OCI-LY3 (cell line): ENCODE measurements around the gene SLC16A8.

Experiments
- H2AFZ ChIP-seq: fragments of 200-600, 300-600 bp; shearing (Covaris generic); 2 replicates; pipeline ENCODE4 v1.6.0; 2014; ENCODE audit warnings: antibody characterized with exemption, low read depth, low read length
- H3K27ac ChIP-seq: fragments of 200-600, 300-600 bp; sonication (generic); 2 replicates; pipeline ENCODE4 v1.5.1; 2014; ENCODE audit warnings: mild to moderate bottlenecking, low read length, moderate library complexity, mixed read lengths
- H3K27me3 ChIP-seq: fragments of 200-600, 300-600 bp; sonication (generic); 2 replicates; pipeline ENCODE4 v1.6.1; 2014; ENCODE audit warnings: low read depth, low read length, mixed read lengths
- H3K36me3 ChIP-seq: fragments of 200-600, 300-600 bp; sonication (generic); replicated peaks from 2 replicates; pipeline ENCODE3; 2014; ENCODE audit warnings: low read depth, low read length, mixed read lengths
- H3K4me1 ChIP-seq: fragments of 300-600, 200-600 bp; sonication (generic); 2 replicates; pipeline ENCODE4 v1.6.1; 2014; ENCODE audit warnings: low read length, mixed read lengths
- H3K4me2 ChIP-seq: fragments of 200-600, 300-600 bp; sonication (generic); 2 replicates; pipeline ENCODE4 v1.6.1; 2014; ENCODE audit warnings: low read length, mixed read lengths
- H3K4me3 ChIP-seq: fragments of 300-600, 200-600 bp; sonication (generic); 2 replicates; pipeline ENCODE4 v1.5.1; 2014; ENCODE audit warnings: antibody characterized with exemption, mild to moderate bottlenecking, low read length, moderate library complexity
- H3K79me2 ChIP-seq: fragments of 300-600, 200-600 bp; shearing (Covaris generic); 2 replicates; pipeline ENCODE4 v1.6.1; 2014; ENCODE audit warnings: mild to moderate bottlenecking, low read length, mixed read lengths
- H3K9ac ChIP-seq: fragments of 300-600, 200-600 bp; shearing (Covaris generic); 2 replicates; pipeline ENCODE4 v1.6.0; 2014; ENCODE audit warnings: mild to moderate bottlenecking, low read length, moderate library complexity
- H3K9me3 ChIP-seq: fragments of 200-600, 300-600 bp; shearing (Covaris generic); 2 replicates; pipeline ENCODE4 v1.6.1; 2014; ENCODE audit warnings: low read length, mixed read lengths; ENCODE audit not compliant: insufficient read depth
- H4K20me1 ChIP-seq: fragments of 200-600, 300-600 bp; sonication (generic); 2 replicates; pipeline ENCODE4 v1.6.1; 2016; ENCODE audit warnings: low read length, mixed read lengths; ENCODE audit not compliant: insufficient read depth
- EZH2phosphoT487 ChIP-seq: fragments of 200-600 bp; shearing (Covaris generic); IDR thresholded peaks from 2 replicates; pipeline ENCODE4 v1.6.1; 2018; ENCODE audit warnings: antibody characterized with exemption, mixed run types, low read depth
- TF ChIP-seq, protein P1 (sequence below): fragments of 200-600, 300-600 bp; sonication (generic); IDR thresholded peaks from 2 replicates; pipeline ENCODE4 v1.5.1; 2014; ENCODE audit warnings: antibody characterized with exemption, low read length, low read depth

The SLC16A8 gene

DNA sequence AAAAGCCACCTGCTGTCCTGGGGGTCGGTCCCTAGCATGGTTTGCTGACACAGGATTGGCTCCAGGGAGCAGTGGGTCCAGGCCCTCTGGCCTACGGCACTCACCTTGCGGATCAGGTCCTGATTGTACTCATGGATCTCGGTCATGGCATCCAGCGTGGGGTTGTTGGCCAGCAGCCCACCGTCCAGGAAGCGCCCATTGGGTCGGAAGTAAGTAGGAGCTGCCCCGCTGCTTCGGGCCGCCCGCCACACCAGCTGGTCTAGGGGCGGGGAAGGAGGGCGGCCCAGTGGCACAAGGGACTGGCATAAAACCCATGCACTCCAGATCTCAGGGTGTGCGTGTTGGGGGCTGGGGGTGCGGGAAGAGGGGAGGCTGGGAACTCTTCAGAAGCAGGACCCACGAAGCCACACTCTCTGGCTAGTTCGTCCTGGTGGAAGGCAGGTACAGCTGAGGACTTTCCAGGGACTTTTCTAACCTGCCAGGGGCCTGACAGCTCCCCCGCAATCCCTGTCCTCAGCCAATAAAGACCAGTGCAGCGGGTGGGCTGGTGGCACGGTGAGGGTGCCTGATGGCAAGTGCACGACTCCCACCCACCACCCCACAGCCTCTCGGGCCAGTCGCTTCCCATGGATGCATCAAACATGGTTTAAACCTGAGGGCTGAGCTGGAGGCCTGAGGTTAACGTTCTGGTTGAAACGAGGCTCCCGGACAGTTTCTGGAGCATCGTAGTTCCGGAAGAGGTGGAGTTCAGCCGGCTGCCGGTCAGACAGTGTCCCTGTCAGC lies 31.6 kb upstream of the SLC16A8 start:
- Histone ChIP-seq H3K9me3 (no peaks in the 10 kb centered on the region), H3K9ac (no peak overlapping the region), H2AFZ (no peak overlapping the region), H3K27me3 (no peaks in the 10 kb centered on the region), H3K27ac (no peak overlapping the region), H3K4me1 (no peaks in the 10 kb centered on the region), H3K79me2 (no peaks in the 10 kb centered on the region), H3K4me3 (no peak overlapping the region), H4K20me1 (no peaks in the 10 kb centered on the region), H3K36me3 (no peaks in the 10 kb centered on the region), H3K4me2 (no peak overlapping the region)
- TF ChIP-seq, protein P1, sequence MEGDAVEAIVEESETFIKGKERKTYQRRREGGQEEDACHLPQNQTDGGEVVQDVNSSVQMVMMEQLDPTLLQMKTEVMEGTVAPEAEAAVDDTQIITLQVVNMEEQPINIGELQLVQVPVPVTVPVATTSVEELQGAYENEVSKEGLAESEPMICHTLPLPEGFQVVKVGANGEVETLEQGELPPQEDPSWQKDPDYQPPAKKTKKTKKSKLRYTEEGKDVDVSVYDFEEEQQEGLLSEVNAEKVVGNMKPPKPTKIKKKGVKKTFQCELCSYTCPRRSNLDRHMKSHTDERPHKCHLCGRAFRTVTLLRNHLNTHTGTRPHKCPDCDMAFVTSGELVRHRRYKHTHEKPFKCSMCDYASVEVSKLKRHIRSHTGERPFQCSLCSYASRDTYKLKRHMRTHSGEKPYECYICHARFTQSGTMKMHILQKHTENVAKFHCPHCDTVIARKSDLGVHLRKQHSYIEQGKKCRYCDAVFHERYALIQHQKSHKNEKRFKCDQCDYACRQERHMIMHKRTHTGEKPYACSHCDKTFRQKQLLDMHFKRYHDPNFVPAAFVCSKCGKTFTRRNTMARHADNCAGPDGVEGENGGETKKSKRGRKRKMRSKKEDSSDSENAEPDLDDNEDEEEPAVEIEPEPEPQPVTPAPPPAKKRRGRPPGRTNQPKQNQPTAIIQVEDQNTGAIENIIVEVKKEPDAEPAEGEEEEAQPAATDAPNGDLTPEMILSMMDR = no peak
- TF ChIP-seq EZH2phosphoT487 = no peak

GRCh38 chr22:38114484-38115398 lies 30.8 kb upstream of the SLC16A8 start:
- Histone ChIP-seq H3K4me2 (no peak overlapping the region), H3K4me1 (no peaks in the 10 kb centered on the region), H3K9ac (no peak overlapping the region), H3K79me2 (no peaks in the 10 kb centered on the region), H3K27me3 (no peaks in the 10 kb centered on the region), H3K9me3 (no peaks in the 10 kb centered on the region), H2AFZ (no peak overlapping the region), H3K27ac (no peak overlapping the region), H3K36me3 (no peaks in the 10 kb centered on the region), H4K20me1 (no peaks in the 10 kb centered on the region), H3K4me3 (no peak overlapping the region)
- TF ChIP-seq, protein P1 = peak; percentile 95
- TF ChIP-seq EZH2phosphoT487 = no peak

DNA sequence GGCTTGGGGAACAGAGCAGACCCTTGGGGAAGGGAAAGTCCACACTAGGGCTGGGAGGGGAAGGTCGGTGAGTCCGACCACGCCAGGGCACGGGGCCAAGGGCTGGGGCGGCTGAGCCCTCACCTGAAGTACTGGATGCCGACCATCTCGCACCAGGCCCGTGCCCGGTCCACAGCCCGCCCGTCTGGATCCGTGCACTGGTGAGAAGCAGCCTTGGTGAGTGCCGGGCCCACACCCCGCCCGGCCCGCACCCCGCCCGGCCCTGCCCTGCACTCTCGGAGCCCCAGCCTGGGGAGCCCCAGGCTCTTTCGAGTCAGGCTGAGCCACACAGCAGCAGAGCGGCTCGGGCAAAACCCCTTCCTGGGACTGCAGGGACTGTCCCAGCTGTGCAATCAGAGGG lies 28.4 kb upstream of the SLC16A8 start:
- Histone ChIP-seq H3K9me3 (no peaks in the 10 kb centered on the region), H3K9ac (no peak overlapping the region), H2AFZ (no peak overlapping the region), H4K20me1 (no peaks in the 10 kb centered on the region), H3K27me3 (no peaks in the 10 kb centered on the region), H3K27ac (no peak overlapping the region), H3K4me2 (no peak overlapping the region), H3K4me3 (no peak overlapping the region), H3K36me3 (no peaks in the 10 kb centered on the region), H3K79me2 (no peaks in the 10 kb centered on the region), H3K4me1 (no peaks in the 10 kb centered on the region)
- no peak for TF ChIP-seq EZH2phosphoT487
- TF ChIP-seq, protein P1 = no peak

- H3K27ac ChIP-seq = no peak overlapping the region
- H4K20me1 ChIP-seq = no peaks in the 10 kb centered on the region
- H3K9me3 ChIP-seq = no peaks in the 10 kb centered on the region
- TF ChIP-seq EZH2phosphoT487 = no peak
- TF ChIP-seq, protein P1 = no peak
- H3K4me1 ChIP-seq = no peaks in the 10 kb centered on the region
- H3K27me3 ChIP-seq = no peaks in the 10 kb centered on the region
- no peaks in the 10 kb centered on the region for H3K36me3 ChIP-seq
- no peak overlapping the region for H3K9ac ChIP-seq
- H3K4me2 ChIP-seq = no peak overlapping the region
- H3K79me2 ChIP-seq = no peaks in the 10 kb centered on the region
- H3K4me3 ChIP-seq = no peak overlapping the region
- H2AFZ ChIP-seq = no peak overlapping the region
These were observed 28.0 kb upstream of the SLC16A8 start for GRCh38 chr22:38111925-38112355.
